ENCODE results near the gene TRMO. TPM values are rescaled to one million over a fixed set of nuclear protein-coding genes. Genes with fewer than 3 reads are reported as not detected.

The TRMO gene
- total RNA-seq, 4 donors from 2014 or later = 14.3 to 25.3 (median 16.8) TPM

- 71 to 76% methylated on average over 3 of the region's 3 CpGs for WGBS, 2 donors (ENCODE audit: low coverage in 1 of 2)
- H3K27me3 ChIP-seq = peaks cover 3% of the 10 kb centered on the region
- TF ChIP-seq EP300 (IDR thresholded peaks at IDR 0.05) = no peak
- TF ChIP-seq CTCF (IDR thresholded peaks at IDR 0.05) = no peak
- TF ChIP-seq POLR2A (IDR thresholded peaks at IDR 0.05) = no peak
- H3K4me1 ChIP-seq = no peaks in the 10 kb centered on the region
- H3K9me3 ChIP-seq = no peaks in the 10 kb centered on the region
- no peak overlapping the region for H3K4me3 ChIP-seq
- ATAC-seq = no peak
- no peak overlapping the region for H3K27ac ChIP-seq
- H3K36me3 ChIP-seq = no peaks in the 10 kb centered on the region
Observed at GRCh38 chr9:97944612-97945011, 22.3 kb upstream of the TRMO start.

GRCh38 chr9:97943308-97943855 is 21.1 kb upstream of the TRMO start:
- ATAC-seq = no peak

GRCh38 chr9:97941323-97941722 is 19.0 kb upstream of the TRMO start:
- Histone ChIP-seq H3K9me3 (no peaks in the 10 kb centered on the region), H3K27me3 (peaks cover 27% of the 10 kb centered on the region), H3K4me3 (no peak overlapping the region), H3K27ac (no peak overlapping the region), H3K36me3 (no peaks in the 10 kb centered on the region), H3K4me1 (no peaks in the 10 kb centered on the region)
- no peak for TF ChIP-seq POLR2AphosphoS5 (IDR thresholded peaks at IDR 0.05)
- no peak for TF ChIP-seq POLR2A (IDR thresholded peaks at IDR 0.05)
- no peak for TF ChIP-seq CTCF (IDR thresholded peaks at IDR 0.05)
- no peak for TF ChIP-seq EP300 (IDR thresholded peaks at IDR 0.05)
- ATAC-seq = no peak
- 50 to 88% methylated on average over 1 of the region's 1 CpG for WGBS, 2 donors (ENCODE audit: low coverage in 1 of 2)

More at GRCh38 chr9:97943308-97943855, 21.1 kb upstream of the TRMO start:
- Histone ChIP-seq H3K4me1 (no peaks in the 10 kb centered on the region), H3K9me3 (no peaks in the 10 kb centered on the region), H3K27ac (no peak overlapping the region), H3K27me3 (peaks cover 7% of the 10 kb centered on the region), H3K4me3 (no peak overlapping the region), H3K36me3 (no peaks in the 10 kb centered on the region)
- TF ChIP-seq POLR2AphosphoS5 (IDR thresholded peaks at IDR 0.05) (no peak), CTCF (IDR thresholded peaks at IDR 0.05) (no peak), POLR2A (IDR thresholded peaks at IDR 0.05) (no peak), EP300 (IDR thresholded peaks at IDR 0.05) (no peak)

- TF ChIP-seq CTCF (IDR thresholded peaks at IDR 0.05) = no peak
- TF ChIP-seq POLR2AphosphoS5 (IDR thresholded peaks at IDR 0.05) = no peak
- no peak for TF ChIP-seq EP300 (IDR thresholded peaks at IDR 0.05)
- TF ChIP-seq POLR2A (IDR thresholded peaks at IDR 0.05) = no peak
- ATAC-seq = no peak
- Histone ChIP-seq H3K36me3 (no peaks in the 10 kb centered on the region), H3K27ac (no peak overlapping the region), H3K27me3 (peaks cover 33% of the 10 kb centered on the region), H3K4me1 (no peaks in the 10 kb centered on the region), H3K4me3 (no peak overlapping the region), H3K9me3 (no peaks in the 10 kb centered on the region)
- WGBS, 2 donors (ENCODE audit: low coverage in 1 of 2) = 45 to 57% methylated on average over 2 to 3 of the region's 3 CpGs
Observed at GRCh38 chr9:97940741-97941140, 18.4 kb upstream of the TRMO start.

- Histone ChIP-seq H3K4me1 (no peaks in the 10 kb centered on the region), H3K27ac (no peak overlapping the region), H3K9me3 (no peaks in the 10 kb centered on the region), H3K4me3 (no peak overlapping the region), H3K36me3 (no peaks in the 10 kb centered on the region), H3K27me3 (peaks cover 38% of the 10 kb centered on the region)
- TF ChIP-seq POLR2A (IDR thresholded peaks at IDR 0.05) (no peak), CTCF (IDR thresholded peaks at IDR 0.05) (no peak)
- no peak for ATAC-seq
Observed at GRCh38 chr9:97940233-97940632, 17.9 kb upstream of the TRMO start.

Measured in gastroesophageal sphincter (tissue), 4 donors.